IPS-15b (cell line): ENCODE measurements around the gene GTF2H4.

Experiments
- H3K27me3 ChIP-seq: one replicate; pipeline ENCODE4 v1.6.1; 2013; ENCODE audit warnings: low read length; ENCODE audit not compliant: control insufficient read depth, insufficient read depth
- H3K36me3 ChIP-seq: one replicate; pipeline ENCODE4 v1.6.1; 2013; ENCODE audit warnings: low read length; ENCODE audit not compliant: control insufficient read depth, insufficient read depth
- H3K4me1 ChIP-seq: one replicate; pipeline ENCODE4 v1.6.1; 2013; ENCODE audit warnings: mild to moderate bottlenecking, low read length; ENCODE audit not compliant: control insufficient read depth, insufficient read depth
- H3K4me3 ChIP-seq: one replicate; pipeline ENCODE4 v1.5.1; 2013; ENCODE audit warnings: low read depth, low read length
- H3K9ac ChIP-seq: one replicate; pipeline ENCODE4 v1.6.1; 2013; ENCODE audit warnings: low read depth, mild to moderate bottlenecking, low read length
- H3K9me3 ChIP-seq: one replicate; pipeline ENCODE4 v1.6.1; 2013; ENCODE audit warnings: mild to moderate bottlenecking, low read length; ENCODE audit not compliant: control insufficient read depth, insufficient read depth

Gene GTF2H4

DNA sequence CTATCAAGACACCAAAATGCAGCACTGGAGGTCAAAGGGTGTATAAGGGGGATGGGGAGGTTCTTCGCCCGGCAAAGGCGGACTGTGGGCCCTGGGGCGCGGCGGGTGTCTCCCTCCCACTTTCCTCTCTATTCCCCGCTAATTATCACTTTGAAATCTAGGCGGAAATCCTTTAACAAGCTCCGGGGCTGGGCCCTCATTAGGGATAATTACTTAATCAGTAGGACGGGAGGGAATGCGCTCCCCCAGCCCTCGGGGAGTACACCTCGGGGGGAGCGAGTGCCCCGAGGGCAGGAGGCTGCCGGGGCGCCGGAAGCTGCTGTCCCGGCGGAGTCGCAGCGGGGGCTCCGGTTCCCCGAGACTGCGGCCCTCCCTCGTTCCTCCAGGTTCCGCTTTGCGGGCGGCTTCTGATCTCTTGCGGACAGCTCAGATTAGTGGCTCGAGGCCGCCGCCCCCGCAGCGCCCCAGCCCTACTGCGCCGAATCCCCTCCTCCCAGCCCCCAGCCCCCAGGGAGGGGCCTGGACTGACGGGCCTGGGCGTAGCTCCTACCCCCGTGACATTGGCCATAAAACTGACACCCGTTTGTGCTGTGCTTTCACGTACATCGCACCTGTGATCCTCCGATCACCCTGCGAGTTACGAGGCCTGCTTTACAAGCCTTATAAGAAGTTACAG, 47.5 kb downstream of the GTF2H4 start:
- Histone ChIP-seq H3K9ac (peak overlapping the region; percentile 47), H3K36me3 (no peaks in the 10 kb centered on the region), H3K9me3 (no peaks in the 10 kb centered on the region), H3K4me3 (peak overlapping the region; percentile 56), H3K27me3 (peaks cover 42% of the 10 kb centered on the region), H3K4me1 (peaks cover 10% of the 10 kb centered on the region)

DNA sequence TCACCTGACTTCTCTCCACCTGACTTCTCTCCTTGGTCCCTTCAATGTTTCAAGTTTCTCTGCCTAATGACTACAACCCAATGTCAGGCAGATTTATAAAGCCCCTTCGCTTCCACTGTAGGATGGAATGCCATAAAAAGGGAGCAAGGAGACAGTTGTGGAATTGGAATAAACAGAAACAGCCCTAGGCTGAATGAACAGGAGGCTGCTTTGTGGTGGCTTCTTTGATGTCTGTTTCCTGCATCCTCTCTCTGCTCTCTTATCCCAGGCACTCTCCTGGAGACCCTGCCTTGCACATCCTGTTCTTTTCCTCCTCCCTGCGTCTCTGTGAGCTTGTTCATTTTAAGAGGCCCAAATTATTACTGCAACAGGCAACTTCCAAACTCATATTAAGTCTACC, 49.7 kb downstream of the GTF2H4 start:
- no peak overlapping the region for H3K4me3 ChIP-seq
- no peaks in the 10 kb centered on the region for H3K9me3 ChIP-seq
- no peaks in the 10 kb centered on the region for H3K36me3 ChIP-seq
- H3K4me1 ChIP-seq, result peaks cover 10% of the 10 kb centered on the region
- H3K9ac ChIP-seq, result no peak overlapping the region
- H3K27me3 ChIP-seq, result peaks cover 32% of the 10 kb centered on the region

DNA sequence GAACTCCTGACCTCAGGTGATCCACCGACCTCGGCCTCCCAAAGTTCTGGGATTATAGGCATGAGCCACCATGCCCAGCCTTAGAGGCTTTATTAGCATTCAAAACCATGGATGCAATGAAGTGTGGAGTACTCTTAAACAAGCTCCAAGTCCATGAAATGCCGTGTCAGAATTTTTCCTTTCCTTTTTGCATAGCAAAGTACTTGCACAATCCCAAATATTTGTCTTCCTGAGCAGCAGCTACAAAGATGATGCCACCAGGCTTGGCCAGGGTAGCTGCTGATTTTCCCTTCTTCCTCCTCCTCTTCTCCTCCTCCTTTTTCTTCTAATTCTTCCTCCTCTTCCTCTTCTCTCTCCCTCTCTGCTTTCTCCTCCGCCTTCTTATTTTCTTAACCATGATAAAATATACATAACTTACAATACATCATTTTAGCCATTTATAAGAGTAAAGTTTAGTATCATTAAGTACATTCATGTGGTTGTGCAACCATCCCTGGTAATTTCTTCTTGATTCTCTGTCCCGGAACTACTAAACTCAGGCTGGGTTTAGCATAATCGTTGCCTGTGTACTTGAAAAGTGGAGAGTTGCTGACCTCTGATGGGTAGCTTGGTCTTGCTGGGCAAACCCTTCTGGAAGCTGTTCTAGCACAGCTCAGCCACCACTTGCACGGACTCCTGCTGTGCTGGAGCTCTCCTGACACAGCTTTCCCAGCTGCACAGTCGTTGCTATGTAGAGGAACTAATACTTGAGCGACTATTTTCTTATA, 53.1 kb downstream of the GTF2H4 start:
- Histone ChIP-seq H3K9me3 (no peaks in the 10 kb centered on the region), H3K27me3 (peaks cover 18% of the 10 kb centered on the region), H3K36me3 (no peaks in the 10 kb centered on the region), H3K4me1 (peaks cover 1% of the 10 kb centered on the region), H3K9ac (no peak overlapping the region), H3K4me3 (no peak overlapping the region)

DNA sequence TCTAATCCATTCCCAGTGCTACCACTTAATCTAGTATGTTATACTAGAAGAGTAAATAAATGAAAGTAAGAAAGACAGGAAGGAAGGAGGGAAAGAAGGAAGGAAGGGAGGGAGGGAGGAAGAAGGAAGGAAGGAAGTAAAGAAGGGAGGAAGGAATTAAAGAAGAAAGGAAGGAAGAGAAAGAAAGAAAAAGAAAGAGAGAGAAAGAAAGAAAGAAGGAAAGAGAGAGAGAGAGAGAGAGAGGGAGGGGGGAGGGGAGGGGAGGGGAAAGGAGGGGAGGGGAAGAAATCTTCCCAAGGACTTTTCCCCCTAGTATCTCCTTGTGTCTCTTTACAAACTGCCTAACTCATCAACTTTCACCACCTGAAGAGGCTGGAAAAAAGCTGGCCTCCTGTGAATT, 54.7 kb downstream of the GTF2H4 start:
- Histone ChIP-seq H3K4me3 (no peak overlapping the region), H3K4me1 (no peaks in the 10 kb centered on the region), H3K27me3 (peaks cover 4% of the 10 kb centered on the region), H3K9ac (no peak overlapping the region), H3K36me3 (no peaks in the 10 kb centered on the region), H3K9me3 (no peaks in the 10 kb centered on the region)

DNA sequence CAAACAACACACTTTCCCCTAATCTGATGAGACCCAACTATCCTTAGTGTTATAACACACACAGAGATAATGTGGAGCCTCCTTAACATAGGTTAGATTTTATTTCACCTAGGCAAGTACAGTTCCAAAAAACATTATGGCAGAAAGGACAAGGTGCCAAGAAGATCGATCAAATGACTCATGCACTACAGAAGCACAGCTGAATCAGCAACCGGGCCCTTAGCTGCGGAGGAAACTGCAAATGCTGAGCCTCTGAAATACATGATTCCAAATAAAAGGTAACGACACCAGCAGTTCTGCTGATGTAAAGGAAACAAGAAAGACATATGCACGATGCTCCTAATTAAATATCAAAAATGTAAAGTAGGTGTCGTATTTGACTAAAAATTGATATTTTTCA, 55.6 kb downstream of the GTF2H4 start:
- no peaks in the 10 kb centered on the region for H3K36me3 ChIP-seq
- H3K27me3 ChIP-seq, result no peaks in the 10 kb centered on the region
- H3K4me3 ChIP-seq, result no peak overlapping the region
- H3K9me3 ChIP-seq, result no peaks in the 10 kb centered on the region
- no peak overlapping the region for H3K9ac ChIP-seq
- no peaks in the 10 kb centered on the region for H3K4me1 ChIP-seq
